Activated CD8-positive, alpha-beta T cell treated with anti-CD3 and anti-CD28 coated beads for 36 hours (primary cell): ENCODE data around the gene ANO1. TPM values are rescaled to one million over a fixed set of nuclear protein-coding genes. Genes with fewer than 3 reads are reported as not detected.

Experiments
- ATAC-seq: fragments of 200-7000 bp; cut with Tn5 transposase; one replicate; pipeline ENCODE4 v1.10.0; 2021; ENCODE audit warnings: mild to moderate bottlenecking, moderate library complexity
- CTCF ChIA-PET: fragments of 350-600 bp; sonication (Branson Sonifier 250); formaldehyde crosslinking; loops from one replicate; lab custom pipeline; 2021; ENCODE audit warnings: antibody characterized with exemption; lab: Charles Lee
- POLR2A ChIA-PET: fragments of 350-600 bp; sonication (Branson Sonifier 250); formaldehyde crosslinking; loops from one replicate; lab custom pipeline; 2021; ENCODE audit warnings: antibody characterized with exemption; lab: Charles Lee
- DNase-seq: peaks from one replicate; pipeline ENCODE4 v3.0.0-alpha.2; 2020
- H3K27ac Mint-ChIP-seq: one replicate; pipeline ENCODE4 v1.8.0; 2021; ENCODE audit warnings: mild to moderate bottlenecking, mixed read lengths
- H3K27me3 Mint-ChIP-seq: one replicate; pipeline ENCODE4 v1.8.0; 2021; ENCODE audit warnings: mixed read lengths
- H3K36me3 Mint-ChIP-seq: one replicate; pipeline ENCODE4 v1.8.0; 2021; ENCODE audit warnings: low read depth, mixed read lengths
- H3K4me1 Mint-ChIP-seq: one replicate; pipeline ENCODE4 v1.8.0; 2021; ENCODE audit warnings: low read depth, mixed read lengths
- H3K4me3 Mint-ChIP-seq: one replicate; pipeline ENCODE4 v1.8.0; 2021; ENCODE audit warnings: mild to moderate bottlenecking, moderate library complexity, mixed read lengths
- H3K9me3 Mint-ChIP-seq: one replicate; pipeline ENCODE4 v1.8.0; 2021; ENCODE audit warnings: mixed read lengths
- CTCF ChIP-seq: fragments of 200-600 bp; IDR thresholded peaks from one replicate; pipeline ENCODE4 v1.8.0; 2022; ENCODE audit warnings: antibody characterized with exemption, mild to moderate bottlenecking
- intact Hi-C: fragments of 100-400 bp; cut with micrococcal nuclease; formaldehyde crosslinking; loops from one replicate; pipeline ENCODE4 v1.10.0; 2022
- total RNA-seq, 2 experiments: library from RNA; stranded (reverse); gene quantifications; one replicate each; pipeline ENCODE4 v1.2.3, GENCODE V29; 2021

The ANO1 gene
- total RNA-seq, 2 experiments from 2014 or later: not detected

GRCh38 chr11:70169127-70169526, 91.0 kb downstream of the ANO1 start:
- H3K4me1 Mint-ChIP-seq: no peaks in the 10 kb centered on the region
- H3K27me3 Mint-ChIP-seq: peaks cover 3% of the 10 kb centered on the region
- no peak overlapping the region for H3K4me3 Mint-ChIP-seq
- no peak for ATAC-seq
- H3K27ac Mint-ChIP-seq: no peak overlapping the region
- no peaks in the 10 kb centered on the region for H3K9me3 Mint-ChIP-seq
- no peaks in the 10 kb centered on the region for H3K36me3 Mint-ChIP-seq
- ChIA-PET CTCF (no interaction called here), POLR2A (no interaction called here)
- no peak for DNase-seq
- TF ChIP-seq CTCF: no peak
- intact Hi-C loops: no loop called here

- TF ChIP-seq CTCF: no peak
- ATAC-seq: no peak
- Mint-ChIP-seq H3K36me3 (no peaks in the 10 kb centered on the region), H3K4me1 (no peaks in the 10 kb centered on the region), H3K27me3 (peaks cover 3% of the 10 kb centered on the region), H3K27ac (no peak overlapping the region), H3K9me3 (no peaks in the 10 kb centered on the region), H3K4me3 (no peak overlapping the region)
- DNase-seq: no peak
- ChIA-PET POLR2A (no interaction called here), CTCF (no interaction called here)
- intact Hi-C loops: no loop called here
These were observed 91.5 kb downstream of the ANO1 start for GRCh38 chr11:70169632-70170031.

DNA sequence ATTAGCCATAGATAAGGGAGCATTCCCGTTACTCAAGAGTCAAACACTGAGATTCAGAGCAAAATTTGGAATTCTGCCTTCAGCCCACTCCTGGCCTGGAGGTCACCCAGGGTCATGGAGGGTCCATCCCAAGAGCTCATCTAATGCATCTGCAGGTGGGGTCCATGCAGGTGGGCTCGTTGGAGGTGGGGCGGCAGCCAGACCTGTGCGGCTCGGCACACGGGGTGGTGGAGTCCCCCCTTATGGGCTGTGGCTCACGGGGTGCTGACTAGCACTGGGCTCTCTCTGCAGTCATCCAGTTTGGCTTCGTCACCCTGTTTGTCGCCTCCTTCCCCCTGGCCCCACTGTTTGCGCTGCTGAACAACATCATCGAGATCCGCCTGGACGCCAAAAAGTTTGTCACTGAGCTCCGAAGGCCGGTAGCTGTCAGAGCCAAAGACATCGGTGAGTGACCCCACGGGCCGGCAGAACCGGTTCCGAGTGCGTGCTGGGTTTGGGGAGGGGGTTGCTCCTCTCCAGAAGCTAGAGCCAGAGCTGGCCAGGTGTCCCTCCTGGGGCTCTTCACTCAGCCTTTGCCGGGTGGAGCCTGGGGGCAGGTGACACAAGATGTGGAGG, 92.6 kb downstream of the ANO1 start:
- H3K27me3 Mint-ChIP-seq: peaks cover 3% of the 10 kb centered on the region
- TF ChIP-seq CTCF: no peak
- CTCF ChIA-PET: no interaction called here
- no peaks in the 10 kb centered on the region for H3K9me3 Mint-ChIP-seq
- POLR2A ChIA-PET: no interaction called here
- DNase-seq (no peak), ATAC-seq (no peak)
- H3K36me3 Mint-ChIP-seq: no peaks in the 10 kb centered on the region
- H3K27ac Mint-ChIP-seq: no peak overlapping the region
- no peaks in the 10 kb centered on the region for H3K4me1 Mint-ChIP-seq
- no peak overlapping the region for H3K4me3 Mint-ChIP-seq
- intact Hi-C loops: no loop called here

DNA sequence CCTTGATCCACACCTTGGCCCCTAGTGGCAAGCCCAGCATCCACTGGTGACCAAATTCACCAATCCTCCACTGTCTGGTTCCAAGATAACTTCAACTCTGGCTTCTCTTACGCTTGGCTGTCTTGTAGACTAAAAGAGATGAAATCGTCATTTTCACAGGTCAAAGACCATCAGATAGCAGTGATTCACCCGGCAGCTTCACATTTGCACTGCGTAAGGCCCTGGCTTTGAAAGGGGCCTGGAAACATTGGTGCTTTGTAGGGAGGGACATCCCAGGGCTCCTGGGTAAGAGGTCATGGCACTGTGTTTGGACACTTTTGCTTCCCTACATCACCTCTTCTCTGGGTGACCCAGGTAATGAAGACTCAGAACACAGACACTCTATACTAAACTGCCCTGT, 94.9 kb downstream of the ANO1 start:
- intact Hi-C loops: no loop called here
- no peak overlapping the region for H3K4me3 Mint-ChIP-seq
- no peaks in the 10 kb centered on the region for H3K4me1 Mint-ChIP-seq
- H3K9me3 Mint-ChIP-seq: no peaks in the 10 kb centered on the region
- POLR2A ChIA-PET: no interaction called here
- CTCF ChIA-PET: no interaction called here
- TF ChIP-seq CTCF: no peak
- no peak for DNase-seq
- H3K36me3 Mint-ChIP-seq: no peaks in the 10 kb centered on the region
- peaks cover 3% of the 10 kb centered on the region for H3K27me3 Mint-ChIP-seq
- H3K27ac Mint-ChIP-seq: no peak overlapping the region
- ATAC-seq: no peak

- Mint-ChIP-seq H3K27ac (no peak overlapping the region), H3K36me3 (no peaks in the 10 kb centered on the region), H3K27me3 (no peaks in the 10 kb centered on the region), H3K4me1 (no peaks in the 10 kb centered on the region), H3K4me3 (no peak overlapping the region), H3K9me3 (no peaks in the 10 kb centered on the region)
- POLR2A ChIA-PET: no interaction called here
- CTCF ChIA-PET: no interaction called here
- TF ChIP-seq CTCF: no peak
- intact Hi-C loops: no loop called here
- DNase-seq: no peak
- no peak for ATAC-seq
These were observed 96.6 kb downstream of the ANO1 start for GRCh38 chr11:70174547-70175235.
